Measurements from ENCODE around the gene MCCC1.
"Not testable (repeated sequence)": the region's sequence is repeated elsewhere in the genome, so short reads cannot be mapped to it uniquely, and the experiment has no call there.

MCCC1 gene

DNA sequence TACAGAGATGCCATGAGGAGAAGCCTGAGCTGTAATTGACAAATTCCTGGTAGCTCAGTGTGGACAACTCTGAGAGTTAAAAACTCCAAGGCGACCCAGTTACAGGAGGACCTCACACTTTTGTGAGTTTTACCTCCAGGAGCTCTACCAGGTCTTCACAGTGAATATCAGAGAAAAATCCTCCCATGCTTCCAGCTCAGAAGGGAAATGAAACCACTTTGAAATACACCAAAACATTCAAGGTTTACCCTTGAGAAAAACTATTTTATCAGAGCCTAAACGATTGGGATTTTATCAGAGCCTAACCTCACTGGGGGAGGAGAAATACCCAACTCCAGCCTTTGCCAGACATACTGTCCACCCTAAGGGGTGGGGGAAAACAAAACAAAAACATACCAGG, 52.4 kb downstream of the MCCC1 start:
- no peak for DNase-seq (ENCODE audit: low read depth in 2 of 2)

DNA sequence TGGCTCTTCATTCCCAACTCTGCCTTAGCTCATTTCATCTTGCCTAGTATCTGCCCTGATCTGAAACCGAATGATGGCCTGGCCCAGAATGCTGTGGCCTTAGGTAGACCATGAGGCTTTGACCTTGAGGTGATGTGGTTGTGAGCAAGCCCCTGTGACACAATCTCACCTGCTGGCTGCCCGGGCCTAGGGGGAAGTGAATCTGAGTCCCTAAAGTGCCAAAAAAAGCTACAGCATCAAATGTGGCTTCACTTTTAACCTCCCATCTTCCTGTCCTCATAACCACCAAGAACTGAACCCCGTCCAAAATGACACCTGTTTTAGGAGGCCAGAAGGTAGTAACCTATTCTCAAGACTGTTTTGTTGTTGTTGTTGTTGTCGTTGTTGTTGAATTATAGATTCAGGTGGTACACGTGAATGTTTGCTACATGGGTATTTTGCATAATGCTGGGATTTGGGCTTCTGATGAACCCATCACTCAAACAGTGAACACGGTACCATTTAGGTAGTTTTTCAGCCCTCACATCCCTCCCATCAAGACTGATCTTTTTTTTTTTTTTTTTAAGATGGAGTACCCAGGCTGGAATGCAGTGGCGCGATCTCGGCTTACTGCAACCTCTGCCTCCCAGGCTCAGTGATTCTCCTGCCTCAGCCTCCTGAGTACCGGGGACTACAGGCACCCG, 54.6 kb downstream of the MCCC1 start:
- no peak for DNase-seq (ENCODE audit: low read depth in 2 of 2)

DNA sequence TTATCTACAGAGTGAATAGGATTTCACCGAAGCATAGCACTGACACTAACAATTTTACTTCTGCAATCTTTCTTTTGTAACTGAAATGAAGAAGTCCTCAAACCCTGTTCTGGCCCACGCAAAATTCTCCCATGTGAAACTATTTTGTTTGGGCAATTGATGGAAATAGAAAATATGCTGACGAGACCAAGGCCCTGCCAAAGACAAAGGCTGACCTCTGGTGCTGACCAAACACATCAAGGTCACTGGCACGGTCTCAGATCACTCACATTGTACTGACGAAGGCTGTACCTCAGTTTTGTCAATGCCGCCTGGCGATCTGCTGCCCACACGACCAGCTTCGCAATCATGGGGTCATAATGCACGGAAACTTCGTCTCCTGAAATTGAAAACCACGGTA, 60.5 kb downstream of the MCCC1 start:
- DNase-seq (ENCODE audit: low read depth in 2 of 2) = no peak

DNA sequence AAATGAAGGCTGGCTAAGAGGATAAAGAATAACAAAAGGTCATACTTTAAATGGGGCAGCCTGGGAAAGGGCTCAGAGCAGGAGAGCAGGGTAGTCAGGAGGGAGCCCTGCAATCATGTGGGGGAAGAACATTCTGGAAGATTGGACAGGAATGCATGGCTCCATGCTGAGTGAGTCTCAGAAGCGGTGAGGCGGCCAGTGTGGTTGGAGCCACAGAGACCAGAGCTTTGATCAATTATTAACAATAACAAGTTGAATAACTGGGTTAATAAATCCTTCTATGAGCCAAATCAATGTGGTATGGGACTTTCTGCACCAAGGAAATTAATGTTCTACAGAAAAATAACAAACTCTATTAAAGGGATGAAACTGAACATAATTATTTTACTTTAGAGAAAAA, 61.1 kb downstream of the MCCC1 start:
- no peak for DNase-seq (ENCODE audit: low read depth in 2 of 2)

DNA sequence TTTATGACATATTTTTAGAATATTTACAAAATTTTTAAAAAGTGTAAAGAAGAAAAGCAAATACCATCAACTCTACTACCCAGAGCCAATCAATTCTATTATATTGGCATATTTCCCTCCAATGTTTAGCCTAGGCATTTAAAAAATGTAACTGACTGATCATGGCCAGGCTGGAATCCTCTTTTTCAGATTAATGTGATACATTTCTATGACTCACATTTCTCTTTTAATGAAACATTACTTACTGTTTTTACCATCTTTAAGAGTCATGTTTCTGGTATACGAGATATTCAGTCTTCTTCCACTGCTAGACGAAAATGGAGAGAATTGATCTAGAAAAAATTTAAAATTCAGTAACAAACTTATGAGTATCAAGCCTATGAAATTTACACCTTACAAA, 65.5 kb downstream of the MCCC1 start:
- DNase-seq (ENCODE audit: low read depth in 2 of 2) = no peak

DNA sequence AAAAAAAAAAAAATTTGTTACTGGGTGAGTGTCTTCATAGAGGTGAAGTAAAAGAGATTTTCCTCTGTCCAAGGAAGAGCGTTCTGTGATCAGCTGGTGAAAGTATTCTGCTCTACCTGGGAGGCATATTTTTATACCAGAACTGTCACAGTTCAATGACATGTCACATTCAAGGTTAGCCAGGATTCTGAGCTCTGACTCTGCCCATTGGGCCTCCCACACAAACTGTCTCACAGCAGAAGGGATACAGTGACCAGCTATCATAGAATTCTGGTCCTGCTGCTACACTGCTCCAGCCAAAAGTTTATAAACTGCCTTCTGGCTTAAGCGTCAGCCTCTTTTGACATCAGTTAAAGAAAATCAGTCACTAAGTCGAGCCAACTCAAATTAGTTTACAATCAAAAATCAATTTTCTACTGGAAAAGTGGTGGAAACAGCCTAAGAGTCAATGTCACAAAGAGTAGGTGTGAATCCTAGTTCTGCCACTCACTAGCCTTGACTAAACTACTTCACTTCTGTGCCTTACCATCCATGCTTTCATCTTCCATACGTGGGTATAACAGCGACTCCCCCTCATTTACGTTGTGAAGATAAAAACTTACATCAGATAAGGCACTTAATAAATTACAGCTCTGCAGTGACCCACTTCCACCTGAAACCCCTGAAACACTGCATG, 66.3 kb downstream of the MCCC1 start:
- DNase-seq (ENCODE audit: low read depth in 2 of 2) = no peak

DNA sequence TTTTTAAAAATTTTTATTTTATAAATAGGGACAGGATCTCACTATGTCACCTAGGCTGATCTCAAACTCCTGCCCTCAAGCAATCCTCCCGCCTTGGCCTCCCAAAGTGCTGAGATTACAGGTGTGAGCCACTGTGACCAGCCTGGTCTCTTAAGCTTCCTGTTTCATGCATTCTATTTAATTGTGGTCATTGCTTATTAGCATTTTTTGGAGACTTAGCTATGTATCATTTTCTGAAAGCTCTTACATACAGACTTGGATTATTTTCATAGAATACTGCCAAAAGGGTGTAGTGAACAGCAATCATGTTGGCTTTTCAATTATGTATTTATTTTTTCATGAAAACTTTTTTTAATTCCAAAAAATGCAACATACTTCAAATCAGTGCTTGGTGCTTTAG, 67.5 kb downstream of the MCCC1 start:
- DNase-seq (ENCODE audit: low read depth in 2 of 2) = no peak

DNA sequence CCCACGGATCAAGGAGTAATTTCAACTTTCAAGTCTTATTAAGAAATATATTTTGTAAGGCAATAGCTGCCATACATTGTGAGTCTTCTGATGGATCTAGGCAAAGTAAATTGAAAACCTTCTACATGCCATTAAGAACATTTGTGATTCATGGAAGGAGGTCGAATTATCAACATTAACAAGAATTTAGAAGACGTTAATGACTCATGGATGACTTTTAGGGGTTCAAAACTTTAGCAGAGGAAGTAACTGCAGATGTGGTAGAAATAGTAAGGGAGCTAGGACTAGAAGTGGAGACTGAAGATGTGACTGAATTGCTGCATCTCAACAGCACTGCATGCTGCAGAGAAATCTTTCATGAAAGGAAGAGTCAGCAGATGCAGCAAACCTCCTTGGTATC, 70.9 kb downstream of the MCCC1 start:
- no peak for DNase-seq (ENCODE audit: low read depth in 2 of 2)

DNA sequence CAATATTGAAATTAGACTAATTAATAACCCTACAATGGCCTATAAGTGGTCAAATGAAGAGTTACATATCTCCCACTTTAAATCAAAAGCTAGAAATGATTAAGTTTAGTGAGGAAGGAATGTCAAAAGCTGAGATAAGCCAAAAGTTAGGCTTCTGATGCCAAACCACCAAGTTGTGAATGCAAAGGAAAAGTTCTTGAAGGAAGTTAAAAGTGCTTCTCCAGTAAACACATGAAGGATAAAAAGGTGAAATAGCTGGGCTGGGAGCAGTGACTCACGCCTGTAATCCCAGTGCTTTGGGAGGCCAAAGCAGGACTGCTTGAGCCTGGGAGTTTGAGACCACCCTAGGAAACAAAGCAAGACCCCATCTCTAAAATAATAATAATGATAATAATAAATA, 72.0 kb downstream of the MCCC1 start:
- DNase-seq (ENCODE audit: low read depth in 2 of 2) = no peak

DNA sequence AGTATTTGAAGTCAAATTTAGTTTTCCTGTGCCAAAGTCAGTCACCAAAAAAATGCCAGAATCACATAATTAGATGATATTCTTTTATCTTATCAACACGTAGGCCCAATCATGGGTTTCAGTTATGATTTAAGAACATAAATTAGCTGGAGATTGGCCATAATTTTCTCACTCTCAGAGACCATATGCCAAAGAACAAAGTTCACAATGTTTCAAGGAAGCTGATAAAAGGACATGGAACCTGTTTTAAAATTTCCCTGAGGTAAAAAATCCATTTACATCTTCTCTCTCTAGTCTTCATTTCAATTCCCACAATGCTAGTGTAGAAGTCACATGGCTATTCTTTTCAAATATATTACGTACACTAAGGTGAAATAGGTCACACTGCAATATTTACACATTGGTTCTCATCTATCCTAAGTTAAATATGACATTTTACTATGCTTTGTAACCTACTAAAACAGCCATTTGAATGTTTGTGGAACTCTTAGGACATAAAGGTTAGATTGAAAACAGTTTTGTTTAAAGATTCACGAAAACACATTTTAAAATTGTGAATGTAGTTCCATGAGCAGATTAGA, 76.3 kb downstream of the MCCC1 start:
- DNase-seq (ENCODE audit: low read depth in 2 of 2) = no peak

DNA sequence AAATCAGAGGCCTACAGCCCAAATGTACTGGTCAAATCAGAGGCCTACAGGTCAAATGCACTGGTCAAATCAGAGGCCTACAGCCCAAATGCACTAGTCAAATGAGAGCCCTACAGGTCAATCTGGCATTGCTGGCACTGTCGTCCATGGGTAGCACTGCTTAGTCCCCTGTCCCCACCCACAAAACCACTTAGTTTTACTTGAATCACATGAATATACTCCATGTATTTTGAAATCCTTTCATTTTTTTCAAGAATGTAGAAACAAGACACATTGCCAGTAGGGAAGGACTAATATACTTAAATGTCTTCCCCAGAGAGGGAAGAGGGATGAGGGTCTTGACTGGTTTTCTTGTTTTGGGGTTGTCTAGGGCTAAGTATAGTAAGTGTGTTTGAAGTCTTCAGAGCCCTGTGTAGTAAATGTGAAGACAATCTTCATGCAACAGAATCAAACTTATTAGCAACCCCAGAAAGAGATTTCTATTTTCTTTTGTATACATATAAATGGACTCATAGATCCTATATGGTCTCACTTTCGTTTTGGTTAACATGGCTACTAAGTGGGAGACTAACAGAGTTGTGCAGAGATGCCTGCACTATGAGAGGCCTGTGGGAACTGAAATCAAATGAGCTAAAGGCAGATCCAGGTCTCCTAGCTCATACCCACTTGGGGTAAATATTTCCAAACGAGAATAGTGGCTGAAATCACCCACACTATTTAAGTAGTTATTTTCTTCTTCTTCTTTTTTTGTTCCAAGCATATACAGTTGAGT, 80.7 kb downstream of the MCCC1 start:
- DNase-seq (ENCODE audit: low read depth in 2 of 2) = no peak

DNA sequence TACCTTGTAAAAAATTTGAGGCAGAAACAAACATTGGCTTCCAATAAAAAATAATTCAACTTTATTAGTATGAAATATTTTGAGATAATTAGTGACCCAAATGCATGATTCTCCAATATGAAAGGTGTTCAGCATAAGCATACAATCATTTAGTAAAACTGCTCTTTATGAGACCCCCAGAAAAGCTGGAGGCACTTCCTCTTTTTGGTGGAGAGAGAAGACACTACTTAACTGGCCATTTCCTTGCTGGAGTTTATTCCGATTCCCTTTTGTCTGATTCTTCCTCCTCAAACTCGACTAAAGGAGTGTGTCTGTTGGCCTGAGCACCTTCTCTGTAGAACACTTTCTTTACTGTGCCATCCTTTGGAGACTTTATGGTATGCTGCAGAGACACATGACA, 84.1 kb downstream of the MCCC1 start:
- no peak for DNase-seq (ENCODE audit: low read depth in 2 of 2)

DNA sequence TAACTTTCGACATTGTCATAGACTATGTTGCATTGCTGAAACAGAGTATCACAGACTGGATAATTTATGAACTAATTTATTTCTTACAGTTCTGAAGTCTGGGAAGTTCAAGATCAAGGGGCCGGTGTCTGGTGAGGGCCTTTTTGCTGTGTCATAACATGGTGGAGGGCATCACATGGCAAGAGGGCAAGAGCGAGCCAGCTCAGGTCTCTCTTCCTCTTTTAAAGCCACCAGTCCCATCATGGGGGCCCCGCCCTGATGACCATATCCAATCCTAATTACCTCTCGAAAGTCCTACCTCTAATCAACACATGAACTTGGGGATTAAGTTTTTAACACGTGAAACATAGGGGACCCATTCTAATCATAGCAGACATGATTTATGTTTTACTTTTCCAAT, 85.4 kb downstream of the MCCC1 start:
- DNase-seq (ENCODE audit: low read depth in 2 of 2) = no peak

DNA sequence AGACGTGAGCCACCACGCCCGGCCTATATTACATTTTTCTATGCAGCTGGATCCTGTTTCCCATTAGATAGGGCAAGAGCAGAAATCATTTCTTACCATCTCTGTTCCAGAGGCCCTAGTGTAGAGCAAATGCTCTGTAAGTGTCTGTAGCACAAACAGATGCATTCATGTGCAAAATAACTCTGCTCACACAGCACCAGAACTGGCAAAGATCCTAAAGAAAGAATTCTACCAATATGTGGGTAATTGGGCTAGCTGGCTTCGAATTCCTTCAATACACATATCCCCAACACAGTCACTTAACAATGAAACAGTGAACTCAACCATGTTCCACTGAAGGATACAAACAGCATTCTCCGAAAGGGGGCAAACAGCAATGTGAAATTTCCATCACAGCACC, 86.2 kb downstream of the MCCC1 start:
- DNase-seq (ENCODE audit: low read depth in 2 of 2) = no peak

DNA sequence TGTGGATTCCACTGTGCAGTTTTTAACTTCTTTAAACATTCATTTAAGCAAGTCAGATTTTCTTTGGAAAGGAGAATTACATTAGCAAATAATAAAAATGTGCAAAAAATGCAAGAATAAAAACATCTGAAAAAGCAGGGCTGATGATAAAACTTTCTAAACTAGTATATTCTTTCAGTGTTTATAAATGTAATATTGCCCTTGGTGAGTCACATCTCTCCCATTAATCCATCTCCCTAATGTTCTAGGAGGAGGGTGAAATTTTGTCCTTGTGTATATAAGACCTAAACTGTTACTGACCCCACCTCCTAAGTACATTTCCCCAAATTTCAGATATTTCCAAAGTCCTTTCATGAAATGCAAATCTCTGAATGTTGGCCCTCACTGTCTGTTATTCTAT, 90.5 kb downstream of the MCCC1 start:
- no peak for DNase-seq (ENCODE audit: low read depth in 2 of 2)

DNA sequence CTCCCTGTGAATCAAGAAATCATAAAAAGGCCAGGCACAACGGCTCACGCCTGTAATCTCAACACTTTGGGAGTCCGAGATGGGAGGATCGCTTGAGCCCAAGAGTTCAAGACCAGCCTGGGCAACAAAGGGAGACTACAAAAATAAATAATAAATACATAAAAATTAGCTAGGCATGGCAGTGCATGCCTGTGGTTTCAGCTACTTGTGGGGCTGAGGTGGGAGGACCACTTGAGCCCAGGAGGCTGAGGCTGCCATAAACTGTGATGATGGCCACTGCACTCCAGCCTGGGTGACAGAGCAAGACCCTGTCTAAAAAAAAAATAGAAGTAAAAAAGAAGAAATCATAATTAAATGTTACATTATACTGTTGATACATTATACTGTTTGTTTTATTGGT, 91.0 kb downstream of the MCCC1 start:
- no peak for DNase-seq (ENCODE audit: low read depth in 2 of 2)

DNA sequence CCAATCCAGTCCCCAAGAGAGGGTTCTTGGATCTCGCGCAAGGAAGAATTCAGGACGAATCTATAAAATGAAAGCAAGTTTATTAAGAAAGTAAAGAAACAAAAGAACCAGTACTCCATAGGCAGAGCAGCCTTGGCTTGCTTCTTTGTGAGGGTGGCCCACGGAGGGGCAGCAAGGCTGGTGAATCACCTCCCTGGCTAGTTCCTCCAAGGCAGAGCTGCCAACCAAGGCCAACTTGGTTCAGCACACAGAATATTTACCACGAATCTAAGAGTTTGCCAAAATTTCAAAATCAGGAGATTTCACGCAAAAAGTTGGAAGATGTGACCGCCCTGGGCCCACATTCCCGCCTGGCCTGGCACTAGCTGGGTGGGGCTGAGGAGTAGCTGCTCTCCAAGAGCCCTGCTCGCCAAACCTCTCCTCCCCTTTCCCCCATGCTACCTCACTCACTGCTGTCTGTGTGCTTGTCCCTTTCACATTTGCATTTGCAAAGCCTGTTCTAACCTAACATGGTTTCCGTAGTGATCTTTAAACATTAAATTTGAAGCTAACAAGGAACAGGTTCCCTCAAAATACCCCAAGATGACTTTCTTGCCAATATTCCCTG, 92.8 kb downstream of the MCCC1 start:
- DNase-seq (ENCODE audit: low read depth in 2 of 2) = no peak

DNA sequence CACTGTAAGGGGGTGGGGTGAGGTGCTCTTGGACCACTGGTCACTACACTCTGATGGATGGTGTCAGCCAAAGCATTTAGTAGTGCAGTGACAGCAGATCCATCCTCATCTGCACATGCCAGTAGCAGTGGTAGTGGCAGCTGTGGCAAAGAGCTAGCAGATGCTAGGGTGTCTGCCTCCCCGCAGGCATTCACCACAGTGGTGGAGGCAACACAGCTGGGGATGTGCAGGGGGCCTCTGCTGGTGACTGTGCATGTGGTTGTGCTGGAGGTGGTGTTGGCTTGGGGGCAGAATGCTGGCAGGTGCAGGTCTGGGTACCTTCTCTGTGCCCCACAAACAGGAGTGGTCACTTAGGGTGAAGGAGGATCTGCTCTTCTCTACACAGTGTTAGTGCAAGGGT, 99.5 kb downstream of the MCCC1 start:
- no peak for DNase-seq (ENCODE audit: low read depth in 2 of 2)

DNA sequence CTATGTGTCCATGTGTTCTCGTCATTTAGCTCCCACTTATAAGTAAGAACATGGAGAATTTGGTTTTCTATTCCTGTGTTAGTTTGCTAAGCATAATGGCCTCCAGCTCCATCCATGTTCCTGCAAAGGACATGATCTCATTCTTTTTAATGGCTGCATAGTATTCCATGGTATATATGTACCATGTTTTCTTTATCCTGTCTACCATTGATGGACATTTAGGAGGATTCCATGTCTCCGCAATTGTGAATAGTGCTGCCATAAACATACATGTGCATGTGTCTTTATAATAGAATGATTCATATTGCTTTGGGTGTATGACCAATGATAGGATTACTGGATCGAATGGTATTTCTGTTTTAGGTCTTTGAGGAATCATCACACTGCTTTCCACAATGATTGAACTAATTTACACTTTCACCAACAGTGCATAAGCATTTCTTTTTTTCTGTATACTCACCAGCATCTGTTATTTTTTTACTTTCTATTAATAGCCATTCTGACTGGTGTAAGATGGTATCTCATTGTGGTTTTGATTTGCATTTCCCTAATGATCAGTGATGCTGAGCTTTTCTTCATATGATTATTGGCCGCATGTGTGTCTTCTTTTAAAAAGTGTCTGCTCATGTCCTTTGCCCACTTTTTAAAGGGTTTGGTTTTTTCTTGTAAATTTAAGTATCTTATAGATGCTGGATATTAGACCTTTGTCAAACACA, 105.7 kb downstream of the MCCC1 start:
- DNase-seq (ENCODE audit: low read depth in 2 of 2) = not testable (repeated sequence)

DNA sequence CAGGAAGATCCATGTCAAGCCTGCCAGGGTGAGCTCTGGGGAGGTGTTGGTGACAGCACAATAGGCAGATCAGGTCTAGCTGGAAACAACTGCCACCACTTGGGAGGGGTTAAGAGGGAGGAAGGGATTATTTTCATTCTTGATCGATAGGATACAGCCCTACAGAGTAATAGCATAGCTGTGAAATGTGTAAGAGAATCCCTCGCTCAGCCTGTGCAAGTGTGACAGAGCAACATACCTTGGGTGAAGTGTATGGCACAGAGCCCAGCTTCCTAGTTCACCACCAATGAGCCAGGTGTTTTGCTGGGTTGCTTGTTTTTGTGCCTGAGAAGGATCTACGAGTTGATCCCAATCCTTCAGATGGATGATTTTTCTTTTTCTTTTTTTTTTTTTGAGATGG, 109.7 kb downstream of the MCCC1 start:
- DNase-seq (ENCODE audit: low read depth in 2 of 2) = no peak

DNA sequence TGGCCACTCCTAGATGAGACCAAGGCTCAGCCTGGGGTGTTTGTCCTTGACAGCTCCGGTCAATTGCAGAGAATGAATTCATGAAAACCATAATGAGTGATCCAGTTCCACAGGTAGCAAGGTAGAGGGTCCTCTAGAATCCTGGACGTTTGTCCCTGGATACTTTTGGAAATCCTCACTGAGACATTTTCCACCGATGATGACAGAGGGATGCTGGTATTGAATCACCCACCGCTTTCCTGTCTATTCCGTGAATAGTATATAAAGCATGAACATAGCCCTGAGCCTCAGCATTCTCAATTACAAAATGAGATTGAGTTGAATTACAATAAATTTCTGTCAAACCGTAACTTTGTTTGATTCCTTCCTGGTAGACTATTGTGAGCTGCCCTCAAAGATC, 113.3 kb downstream of the MCCC1 start:
- DNase-seq (ENCODE audit: low read depth in 2 of 2) = no peak

DNA sequence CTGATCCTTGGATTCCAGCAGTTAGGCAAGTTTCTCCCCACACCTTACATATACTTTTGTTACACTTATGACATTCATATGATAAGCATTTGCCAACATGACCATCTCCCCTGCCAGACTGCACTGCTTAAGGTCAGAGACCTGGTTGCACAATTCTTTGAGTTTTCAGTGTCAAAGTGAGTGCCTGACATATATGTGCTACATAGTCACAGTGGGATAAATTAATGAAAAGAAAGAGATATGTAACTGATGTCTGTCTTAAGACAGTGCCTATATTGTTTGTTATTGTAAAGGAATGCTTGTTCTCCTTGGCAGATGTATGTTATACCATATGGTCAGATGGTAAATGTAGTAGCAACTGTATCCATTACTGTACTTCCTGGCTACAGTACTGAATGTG, 115.4 kb downstream of the MCCC1 start:
- DNase-seq (ENCODE audit: low read depth in 2 of 2) = no peak
